GM23248 (cell line): ENCODE results near the gene AP2B1. TPM values are rescaled to one million over a fixed set of nuclear protein-coding genes. Genes with fewer than 3 reads are reported as not detected.
A peak's percentile ranks its signal among the peaks of the same experiment; 100 is the strongest.

ENCODE experiments used
- DNase-seq: peaks from one replicate; pipeline ENCODE4 v3.0.0-alpha.2; 2015
- H2AFZ ChIP-seq: fragments of 200-600 bp; sonication (generic); 2 replicates; pipeline ENCODE4 v1.6.1; 2016; ENCODE audit warnings: antibody characterized with exemption
- H3F3A ChIP-seq: fragments of 200-600 bp; sonication (generic); 2 replicates; pipeline ENCODE4 v1.6.1; 2016; ENCODE audit warnings: mild to moderate bottlenecking, antibody characterized with exemption, mixed run types; ENCODE audit not compliant: insufficient read depth
- H3K27ac ChIP-seq: fragments of 200-600 bp; sonication (generic); 2 replicates; pipeline ENCODE4 v1.5.1; 2016; ENCODE audit warnings: mild to moderate bottlenecking
- H3K27me3 ChIP-seq: fragments of 200-600 bp; sonication (generic); replicated peaks from 2 replicates; pipeline ENCODE4 v1.6.1; 2016; ENCODE audit warnings: mild to moderate bottlenecking; ENCODE audit not compliant: insufficient read depth
- H3K36me3 ChIP-seq: fragments of 200-600 bp; sonication (generic); 2 replicates; pipeline ENCODE4 v1.6.1; 2016; ENCODE audit warnings: low read depth, mild to moderate bottlenecking
- H3K4me1 ChIP-seq: fragments of 200-600 bp; sonication (generic); 2 replicates; pipeline ENCODE4 v1.6.1; 2016; ENCODE audit warnings: mild to moderate bottlenecking; ENCODE audit not compliant: insufficient read depth
- H3K4me2 ChIP-seq: fragments of 200-600 bp; sonication (generic); one replicate; pipeline ENCODE4 v1.6.1; 2016; ENCODE audit warnings: mild to moderate bottlenecking; ENCODE audit not compliant: unreplicated experiment
- H3K4me3 ChIP-seq: fragments of 200-600 bp; sonication (generic); 2 replicates; pipeline ENCODE4 v1.5.1; 2016; ENCODE audit warnings: mild to moderate bottlenecking
- H3K79me2 ChIP-seq: fragments of 200-600 bp; sonication (generic); 2 replicates; pipeline ENCODE4 v1.6.1; 2016; ENCODE audit warnings: mild to moderate bottlenecking; ENCODE audit not compliant: insufficient read depth
- H3K9ac ChIP-seq: fragments of 200-600 bp; sonication (generic); 2 replicates; pipeline ENCODE4 v1.6.1; 2016; ENCODE audit warnings: mild to moderate bottlenecking
- H3K9me2 ChIP-seq: fragments of 200-600 bp; sonication (generic); 2 replicates; pipeline ENCODE4 v1.6.1; 2016; ENCODE audit warnings: mixed run types, mild to moderate bottlenecking, moderate library complexity; ENCODE audit not compliant: insufficient read depth
- H3K9me3 ChIP-seq: fragments of 200-600 bp; sonication (generic); one replicate; pipeline ENCODE4 v1.6.1; 2017; ENCODE audit warnings: low read depth
- H4K20me1 ChIP-seq: fragments of 200-600 bp; sonication (generic); 2 replicates; pipeline ENCODE4 v1.6.0; 2016; ENCODE audit not compliant: insufficient read depth
- EZH2 ChIP-seq: fragments of 200-600 bp; sonication (generic); IDR thresholded peaks from 2 replicates; pipeline ENCODE4 v1.6.1; 2018; ENCODE audit warnings: antibody characterized with exemption, mild to moderate bottlenecking; ENCODE audit not compliant: insufficient read depth, poor library complexity, severe bottlenecking
- EZH2phosphoT487 ChIP-seq: fragments of 200-600 bp; sonication (generic); IDR thresholded peaks from 2 replicates; pipeline ENCODE4 v1.6.1; 2018; ENCODE audit warnings: antibody characterized with exemption, moderate library complexity, mild to moderate bottlenecking, low read depth; ENCODE audit not compliant: insufficient read depth
- WGBS, 2 experiments: methylation state at CpG; one replicate each; pipeline ENCODE4 v1.1.6; 2015 to 2017; ENCODE audit warnings: low lambda C conversion rate in 2 of 2, low coverage in 1 of 2; ENCODE audit errors: missing lambda C conversion rate in 2 of 2; 5-methylcytosine and 5-hydroxymethylcytosine counted together
- in situ Hi-C: fragments of 300-500 bp; cut with MboI; formaldehyde crosslinking; loops from 2 replicates; pipeline ENCODE4 v1.15.0; 2020
- polyA plus RNA-seq: library from polyadenylated mRNA; unstranded; fragments of >200 nt; fragmentation: Nextera tagmentation; extraction: Ambion mirVana; gene quantifications from 2 replicates; pipeline ENCODE4 v1.2.1, GENCODE V29; 2016
- total RNA-seq: library from RNA; depleted of rRNA; stranded (reverse); fragments of >200 nt; shearing (Covaris generic); gene quantifications from 2 replicates; pipeline ENCODE4 v1.2.3, GENCODE V29; 2014

AP2B1 gene
- total and polyA plus RNA-seq, 2 experiments from 2014 or later, result 72.4 to 85.9 TPM

DNA sequence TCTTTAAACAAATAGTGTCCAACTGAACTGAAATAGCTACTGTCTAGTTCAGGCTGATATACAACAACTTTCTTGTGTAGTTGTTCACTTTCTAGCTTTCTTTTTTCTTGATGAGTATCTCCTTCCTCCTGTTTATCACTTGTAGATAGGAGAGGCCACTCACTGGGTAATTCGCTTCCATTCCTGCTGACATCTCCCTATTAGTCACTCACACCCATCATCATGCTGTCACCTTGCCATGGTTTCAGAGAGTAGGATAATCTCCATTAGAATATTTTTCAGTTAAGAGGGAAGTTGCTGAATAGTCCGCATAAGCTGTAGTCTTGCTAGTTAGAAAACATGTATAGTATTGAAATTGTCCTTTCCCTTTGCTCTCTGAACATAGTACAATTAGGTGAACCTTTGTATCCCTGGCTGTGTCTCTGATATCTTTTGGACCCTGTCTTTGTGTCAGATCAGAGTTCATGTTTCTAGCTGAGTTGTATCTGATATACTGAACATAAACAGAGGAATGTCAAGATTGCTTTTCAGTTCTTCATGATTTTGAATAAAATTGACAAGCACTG, 79.9 kb downstream of the AP2B1 start:
- H3K9me3 ChIP-seq, result no peaks in the 10 kb centered on the region
- no peak overlapping the region for H3K27ac ChIP-seq
- peak; percentile 40 for DNase-seq
- in situ Hi-C loops, result no loop called here
- 82 to 93% methylated on average over 2 of the region's 2 CpGs for WGBS, 2 experiments
- 0 out of 2 replicates have a peak, but pooled peaks cover 6% of the 10 kb centered on the region for H3F3A ChIP-seq
- H4K20me1 ChIP-seq, result no peaks in the 10 kb centered on the region
- no peak overlapping the region for H3K4me2 ChIP-seq
- H3K9ac ChIP-seq, result no peak overlapping the region
- H3K4me1 ChIP-seq, result peaks cover 7% of the 10 kb centered on the region; the same call in 1 of the 2 replicates
- no peaks in the 10 kb centered on the region for H3K27me3 ChIP-seq
- peaks cover 40% of the 10 kb centered on the region; the same call in 1 of the 2 replicates for H3K36me3 ChIP-seq
- TF ChIP-seq EZH2, result no peak
- TF ChIP-seq EZH2phosphoT487, result no peak
- H3K4me3 ChIP-seq, result no peak overlapping the region
- no peak overlapping the region for H2AFZ ChIP-seq
- H3K79me2 ChIP-seq, result no peaks in the 10 kb centered on the region; the same call in none of the 2 replicates
- H3K9me2 ChIP-seq, result no peaks in the 10 kb centered on the region

DNA sequence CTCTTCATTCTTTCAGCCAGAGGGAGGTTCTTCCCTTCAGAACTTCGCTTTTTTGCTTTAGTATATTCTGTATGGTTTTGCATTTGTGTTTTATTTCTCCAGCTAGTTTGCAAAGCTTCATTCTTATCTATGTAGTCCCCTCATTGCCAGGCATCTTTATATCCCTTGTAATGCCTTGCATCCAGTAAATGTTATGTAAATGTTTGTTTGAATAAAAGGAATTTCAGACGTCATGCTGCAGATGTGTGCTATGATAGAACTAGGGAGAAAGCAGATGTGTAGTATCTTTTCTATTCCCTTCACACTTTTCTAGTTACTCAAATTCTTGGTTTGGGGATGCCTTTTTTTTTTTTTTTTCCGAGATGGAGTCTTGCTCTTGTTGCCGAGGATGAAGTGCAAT, 81.7 kb downstream of the AP2B1 start:
- WGBS, 2 experiments, result 60 to 75% methylated on average over 4 of the region's 4 CpGs
- no peak overlapping the region for H3K9ac ChIP-seq
- no peaks in the 10 kb centered on the region for H3K27me3 ChIP-seq
- H3K79me2 ChIP-seq, result no peaks in the 10 kb centered on the region; the same call in none of the 2 replicates
- no peaks in the 10 kb centered on the region for H4K20me1 ChIP-seq
- 0 out of 2 replicates have a peak, but pooled peaks cover 6% of the 10 kb centered on the region for H3F3A ChIP-seq
- H3K4me1 ChIP-seq, result peaks cover 7% of the 10 kb centered on the region; the same call in 1 of the 2 replicates
- H3K4me2 ChIP-seq, result no peak overlapping the region
- no peaks in the 10 kb centered on the region for H3K9me3 ChIP-seq
- TF ChIP-seq EZH2 (no peak), EZH2phosphoT487 (no peak)
- in situ Hi-C loops, result no loop called here
- H3K9me2 ChIP-seq, result no peaks in the 10 kb centered on the region
- no peak for DNase-seq
- no peak overlapping the region for H3K27ac ChIP-seq
- no peak overlapping the region for H3K4me3 ChIP-seq
- H2AFZ ChIP-seq, result no peak overlapping the region
- peaks cover 41% of the 10 kb centered on the region for H3K36me3 ChIP-seq

DNA sequence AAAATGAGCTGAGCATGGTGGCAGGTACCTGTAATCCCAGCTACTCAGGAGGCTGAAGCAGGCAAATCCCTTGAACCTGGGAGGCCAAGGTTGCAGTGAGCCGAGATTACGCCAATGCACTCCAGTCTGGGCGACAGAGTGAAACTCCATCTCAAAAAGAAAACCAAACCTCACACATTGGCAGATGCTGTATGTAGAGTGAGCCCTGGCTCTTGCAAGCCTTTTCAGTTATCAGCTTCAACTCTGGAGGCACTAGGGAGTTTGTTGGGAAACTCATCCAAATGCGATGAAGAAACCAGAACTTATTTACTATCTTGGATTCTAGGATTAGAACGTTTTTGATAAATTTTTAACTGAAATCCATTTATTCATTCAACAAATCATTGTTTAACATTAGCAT, 87.4 kb downstream of the AP2B1 start:
- H3K79me2 ChIP-seq, result peaks cover 20% of the 10 kb centered on the region
- WGBS, 2 experiments, result 95 to 97% methylated on average over 5 of the region's 5 CpGs
- no peak overlapping the region for H3K4me2 ChIP-seq
- no peak overlapping the region for H3K9ac ChIP-seq
- H2AFZ ChIP-seq, result no peak overlapping the region
- H3K4me1 ChIP-seq, result no peaks in the 10 kb centered on the region
- no peaks in the 10 kb centered on the region for H3K9me3 ChIP-seq
- no peaks in the 10 kb centered on the region for H3K9me2 ChIP-seq
- no peak for TF ChIP-seq EZH2
- no peak for TF ChIP-seq EZH2phosphoT487
- in situ Hi-C loops, result no loop called here
- peaks cover 47% of the 10 kb centered on the region for H3K36me3 ChIP-seq
- no peak overlapping the region for H3K27ac ChIP-seq
- H3K27me3 ChIP-seq, result no peaks in the 10 kb centered on the region
- H3F3A ChIP-seq, result 0 out of 2 replicates have a peak, but pooled peaks cover 5% of the 10 kb centered on the region
- no peak overlapping the region for H3K4me3 ChIP-seq
- no peak for DNase-seq
- H4K20me1 ChIP-seq, result no peaks in the 10 kb centered on the region

DNA sequence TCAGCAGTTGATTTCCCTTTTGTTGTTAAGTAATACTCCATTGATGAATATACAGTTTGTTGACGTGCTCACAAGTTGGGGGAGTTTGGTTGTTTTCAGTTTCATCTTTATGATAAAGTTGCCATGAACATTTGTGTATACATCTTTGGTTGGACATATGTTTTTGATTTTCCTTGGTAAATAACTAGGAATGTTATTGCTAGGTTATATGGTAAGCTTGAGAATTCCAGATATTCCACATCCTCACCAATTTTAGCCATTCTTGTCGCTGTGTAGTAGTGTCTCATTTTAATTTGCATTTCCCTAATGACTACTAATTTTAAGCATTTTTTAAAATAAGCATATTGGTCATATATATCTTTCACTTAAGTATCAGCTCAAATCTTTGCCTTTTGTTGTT, 89.3 kb downstream of the AP2B1 start:
- H4K20me1 ChIP-seq, result no peaks in the 10 kb centered on the region
- H3F3A ChIP-seq, result 0 out of 2 replicates have a peak, but pooled peaks cover 5% of the 10 kb centered on the region
- H3K79me2 ChIP-seq, result peaks cover 20% of the 10 kb centered on the region
- no peaks in the 10 kb centered on the region for H3K9me2 ChIP-seq
- H2AFZ ChIP-seq, result no peak overlapping the region
- no peak overlapping the region for H3K9ac ChIP-seq
- no peaks in the 10 kb centered on the region for H3K9me3 ChIP-seq
- no peaks in the 10 kb centered on the region for H3K27me3 ChIP-seq
- H3K4me3 ChIP-seq, result no peak overlapping the region
- no peaks in the 10 kb centered on the region for H3K4me1 ChIP-seq
- peaks cover 44% of the 10 kb centered on the region for H3K36me3 ChIP-seq
- DNase-seq, result no peak
- TF ChIP-seq EZH2, result no peak
- WGBS, 2 experiments, result 93 to 96% methylated on average over 2 of the region's 2 CpGs
- no peak overlapping the region for H3K4me2 ChIP-seq
- in situ Hi-C loops, result no loop called here
- H3K27ac ChIP-seq, result no peak overlapping the region
